CD4-positive, alpha-beta T cell treated with Interleukin-17A for 1 hour (primary cell): Measurements from ENCODE around the gene EHD4.

Experiments
- DNase-seq: peaks from one replicate; pipeline ENCODE4 v3.0.0-alpha.2; 2020

The EHD4 gene

DNA sequence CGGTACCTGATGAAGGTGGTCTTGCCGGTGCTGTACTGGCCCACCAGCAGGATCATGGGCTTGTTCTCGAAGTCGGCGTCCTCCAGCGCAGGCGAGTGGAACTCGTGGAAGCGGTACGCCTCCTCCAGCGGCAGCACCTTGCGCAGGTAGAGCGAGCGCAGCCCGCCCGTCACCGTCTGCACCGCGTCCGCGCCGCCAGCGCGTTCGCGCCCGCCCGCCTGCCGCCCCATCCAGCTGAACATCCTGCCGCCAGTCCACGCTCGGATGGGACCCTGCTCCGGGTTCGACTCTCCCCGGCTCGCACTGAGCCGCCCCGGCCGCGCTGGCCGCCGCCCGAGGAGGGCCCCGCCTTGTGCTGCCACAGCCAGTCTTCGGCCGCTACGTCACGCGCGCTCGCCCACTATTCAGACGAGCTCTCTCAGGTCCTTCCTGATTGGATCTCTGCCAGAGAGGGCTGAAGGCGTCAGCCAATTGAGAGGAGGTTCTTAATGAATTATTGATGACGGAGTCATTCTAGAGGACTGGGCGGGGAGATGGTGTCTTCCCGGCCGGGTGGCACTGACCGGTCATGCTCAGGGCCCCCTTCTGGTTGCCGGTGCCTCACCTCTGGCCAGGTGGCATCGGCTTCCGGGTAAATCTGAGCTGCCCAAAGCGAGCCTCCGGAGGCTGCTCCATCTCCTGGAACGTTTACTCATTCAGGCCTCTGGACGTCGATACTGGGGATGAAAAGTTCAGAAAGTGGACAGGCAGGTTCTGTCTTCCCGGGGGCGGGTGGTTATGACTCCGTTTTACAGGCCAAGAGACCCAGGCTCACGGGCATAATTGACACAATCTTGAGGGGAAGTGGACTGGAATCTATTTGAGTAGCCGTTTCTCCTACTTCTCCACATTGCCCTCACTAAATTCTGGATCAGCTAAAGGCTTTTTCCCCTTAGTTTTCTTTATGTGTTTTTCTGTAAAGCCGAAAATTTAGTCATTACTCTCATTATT, at the start of gene EHD4:
Gene EHD4 (minus strand): TSS at position 305 of the 990 bp plus-strand sequence. CDS start 63 bp downstream, at position 242.
- peak; percentile 97 for DNase-seq

DNA sequence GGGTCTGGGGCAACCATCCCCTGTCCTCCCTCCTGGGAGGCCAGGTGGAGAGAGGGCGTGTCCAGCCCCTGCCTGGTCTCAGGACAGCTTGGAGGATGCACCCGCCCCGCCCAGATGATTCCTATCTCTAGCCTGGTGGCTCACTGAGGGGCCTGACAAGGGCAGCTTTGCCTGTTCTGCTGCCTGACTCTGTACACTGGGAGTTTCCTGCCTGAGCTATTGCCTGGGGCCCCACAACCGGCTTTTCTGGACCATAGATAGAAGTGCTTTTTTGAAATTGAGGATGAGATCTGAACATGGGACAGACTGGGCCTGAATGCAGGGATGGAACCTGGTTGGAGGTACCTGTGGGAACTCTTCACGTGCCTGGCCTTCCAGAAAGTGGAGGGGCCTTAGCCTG, 49.2 kb upstream of the EHD4 start:
- DNase-seq, result no peak

DNA sequence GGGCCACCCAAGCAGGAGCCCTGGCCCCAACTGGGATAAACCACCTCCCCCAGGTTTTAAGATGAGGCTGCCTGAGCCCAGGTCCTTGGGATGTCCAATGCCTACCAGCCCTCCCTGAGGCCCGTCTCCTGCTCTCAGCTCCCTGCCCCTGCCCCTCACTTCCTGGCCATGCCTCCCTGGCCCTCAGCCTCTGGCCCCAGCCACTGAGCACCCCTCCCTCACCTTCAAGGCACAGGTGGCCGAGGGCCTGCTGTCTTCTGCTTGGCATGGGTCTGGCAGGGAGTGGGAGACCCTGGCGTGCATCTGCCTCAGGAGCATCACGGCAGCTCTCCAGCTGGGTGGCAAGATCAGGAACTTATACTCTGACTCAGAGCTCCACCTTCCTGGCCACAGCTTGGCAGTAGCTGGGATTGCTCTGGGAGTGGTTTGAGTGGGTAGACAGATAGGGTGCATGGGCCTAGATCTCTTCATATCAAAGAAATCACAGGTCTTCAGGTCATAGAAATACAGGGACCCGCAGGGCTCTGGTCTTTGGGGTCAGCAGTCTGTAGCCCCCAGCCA, 48.4 kb upstream of the EHD4 start, which contains the start of gene PLA2G4E:
Gene PLA2G4E (minus strand): TSS at position 330 of the 561 bp plus-strand sequence. CDS start 12 bp downstream, at position 318.
- no peak for DNase-seq

DNA sequence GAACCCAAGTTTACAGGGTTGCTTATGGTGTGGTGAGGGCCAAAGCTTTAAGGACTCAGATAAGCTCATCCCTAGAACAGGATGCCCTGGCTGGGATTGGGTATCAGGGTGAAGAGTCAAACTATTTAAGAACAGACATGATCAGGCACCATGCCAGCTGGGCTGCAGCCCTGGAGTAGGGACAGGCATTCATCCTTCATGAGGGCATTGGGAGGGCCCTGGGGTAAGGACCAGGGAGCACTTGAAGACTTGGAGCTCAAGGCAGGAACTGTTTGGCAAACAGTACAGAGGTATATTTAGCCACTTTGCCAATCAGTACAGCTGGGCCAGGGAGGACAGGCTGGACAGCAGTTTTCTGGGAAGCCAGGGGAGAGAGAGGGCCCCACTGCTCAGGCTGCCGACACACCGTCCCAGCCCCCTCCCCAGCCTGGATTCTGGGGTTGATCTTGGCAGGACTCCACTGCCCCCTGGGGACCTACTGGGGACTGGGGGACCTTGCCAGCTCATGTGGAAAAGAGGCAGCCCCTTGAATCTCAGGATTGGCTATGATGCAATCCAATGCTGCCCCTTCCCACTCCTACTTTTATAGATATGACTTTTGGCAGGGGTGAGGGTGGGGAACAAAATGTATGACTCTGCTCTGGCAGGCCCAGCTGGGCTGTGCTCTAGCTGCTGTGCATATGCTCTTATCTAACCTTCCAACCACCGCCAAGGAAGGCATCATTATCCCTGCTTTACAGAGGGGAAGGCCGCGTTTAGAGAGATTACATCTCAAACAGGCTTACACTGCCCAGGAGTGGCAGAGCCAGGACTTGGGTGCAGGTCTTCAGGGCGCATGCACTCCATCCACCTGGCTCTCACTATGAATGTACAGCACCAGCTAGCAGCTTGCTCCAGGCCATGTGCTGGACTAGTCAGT, 46.2 kb upstream of the EHD4 start:
- DNase-seq, result no peak

DNA sequence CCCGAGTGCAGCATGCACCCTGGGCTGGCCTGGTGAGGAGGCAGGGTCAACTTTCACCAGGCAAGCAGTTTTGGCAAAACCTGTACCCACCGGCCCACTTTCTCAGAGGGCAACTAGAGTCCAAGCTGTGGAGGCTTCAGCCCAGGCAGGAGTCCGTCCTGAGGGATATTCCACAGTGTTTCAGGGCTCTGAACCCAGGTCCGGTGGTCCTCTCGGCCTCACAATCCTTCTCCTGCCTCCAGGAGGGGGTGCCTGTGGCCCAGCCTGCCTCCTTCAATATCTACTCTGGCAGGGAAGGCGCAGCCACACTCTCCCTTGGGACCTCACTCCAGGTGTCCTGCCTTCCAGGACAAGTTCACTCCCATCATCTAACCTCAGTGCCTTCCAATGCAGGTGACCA, 44.6 kb upstream of the EHD4 start:
- DNase-seq, result no peak

DNA sequence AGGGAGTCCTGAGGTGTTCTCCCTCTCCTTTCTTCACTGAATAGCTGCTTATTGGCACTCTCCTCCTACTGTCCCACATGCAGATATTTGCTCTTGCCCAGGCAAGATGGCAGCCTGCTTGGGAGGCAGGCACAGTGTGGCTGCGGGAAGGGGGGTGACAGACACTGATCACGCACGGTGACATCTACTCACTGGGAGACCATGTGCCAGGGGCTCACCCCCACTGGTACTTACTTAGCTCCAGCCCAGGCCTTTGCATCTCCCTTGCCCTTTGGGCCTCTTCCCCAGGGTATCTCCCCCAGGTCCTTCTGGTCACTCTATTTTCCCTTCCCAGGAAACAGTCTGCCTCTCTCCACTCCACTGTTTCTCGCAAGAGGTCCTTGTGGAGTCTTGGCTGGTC, 42.0 kb upstream of the EHD4 start:
- no peak for DNase-seq

DNA sequence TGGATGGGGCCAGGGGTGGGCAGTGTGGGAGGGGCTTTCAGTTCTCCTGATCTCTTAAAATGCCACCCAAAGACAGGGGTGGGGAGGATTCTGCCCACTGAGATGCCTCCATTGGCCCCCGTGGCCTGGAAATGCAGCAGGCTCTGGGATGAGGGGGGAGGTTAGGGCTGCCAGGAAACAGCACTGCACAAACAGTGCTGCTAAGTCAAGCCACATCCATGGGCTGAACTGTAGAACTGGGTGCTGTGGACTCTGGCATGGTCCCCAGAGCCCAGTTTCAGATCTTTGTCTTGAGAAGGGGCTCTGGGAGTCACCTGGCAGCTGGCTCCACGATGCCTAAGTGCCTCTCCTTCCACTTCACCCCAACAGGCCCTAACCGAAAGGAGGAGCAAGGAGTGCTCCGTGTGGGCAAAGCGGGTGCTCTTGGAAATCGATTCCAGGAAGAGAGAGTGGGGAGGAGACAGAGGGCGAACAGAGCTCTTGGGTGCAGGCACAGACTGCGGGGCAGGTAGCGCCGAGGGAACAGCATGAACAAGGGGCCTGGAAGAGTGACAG, 40.6 kb upstream of the EHD4 start:
- no peak for DNase-seq

DNA sequence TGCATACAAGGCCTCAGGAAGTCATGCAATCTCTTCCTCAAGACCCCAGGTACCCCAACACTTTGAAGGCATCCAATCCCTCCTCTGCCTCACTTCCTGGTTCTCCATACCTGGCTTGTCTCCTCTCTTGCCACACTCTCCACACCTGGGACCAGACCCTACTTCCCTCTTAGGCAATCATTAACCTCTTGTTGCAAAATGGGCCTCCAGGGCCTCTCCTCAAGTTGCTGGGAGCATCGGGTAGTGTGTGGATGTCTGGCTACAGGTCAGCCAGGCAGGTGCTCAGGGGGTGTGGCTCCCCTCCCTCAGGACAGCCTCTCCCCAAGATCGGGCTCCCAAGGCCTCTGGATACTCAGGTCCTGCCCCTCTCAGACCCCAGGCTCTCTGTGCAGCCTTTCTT, 39.9 kb upstream of the EHD4 start:
- DNase-seq, result no peak

DNA sequence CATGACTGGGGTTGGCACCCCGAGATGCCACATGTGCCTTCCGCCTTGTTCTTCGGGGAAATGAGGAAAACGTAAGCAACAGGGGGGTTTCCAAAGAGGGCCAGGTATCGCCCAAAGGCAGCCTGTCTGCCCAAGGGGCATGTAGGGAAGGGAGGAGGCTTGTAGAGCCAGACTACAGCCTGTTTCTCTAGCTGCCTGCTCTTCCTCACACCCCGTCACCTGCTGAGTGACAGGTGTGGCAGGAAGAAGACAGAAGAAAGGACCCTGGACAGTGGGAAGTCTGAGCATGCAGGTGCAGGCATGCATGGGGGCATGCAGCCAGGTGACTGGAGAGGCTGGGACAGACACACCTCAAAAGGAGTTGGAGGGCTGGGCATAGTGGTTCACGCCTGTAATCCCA, 38.7 kb upstream of the EHD4 start:
- no peak for DNase-seq

DNA sequence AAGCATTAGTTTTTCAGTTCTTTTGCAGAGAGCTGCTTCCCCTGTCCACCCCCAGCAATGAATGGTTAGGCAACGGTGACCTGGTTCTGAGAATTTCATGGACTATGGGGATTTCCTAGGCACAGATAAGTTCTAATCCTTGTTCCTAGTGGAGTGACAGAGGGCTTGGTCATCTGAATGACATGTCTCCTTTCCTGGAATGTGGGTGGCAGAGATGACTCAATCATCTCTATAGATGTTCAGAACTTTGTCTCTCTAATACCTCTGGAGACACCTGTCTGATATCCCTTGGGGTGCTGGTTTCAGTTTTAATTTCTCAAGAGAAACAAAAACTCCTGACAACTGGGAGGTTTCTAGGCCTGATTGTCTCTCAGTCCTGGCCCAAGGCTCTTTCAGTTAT, 38.1 kb upstream of the EHD4 start:
- DNase-seq, result no peak

DNA sequence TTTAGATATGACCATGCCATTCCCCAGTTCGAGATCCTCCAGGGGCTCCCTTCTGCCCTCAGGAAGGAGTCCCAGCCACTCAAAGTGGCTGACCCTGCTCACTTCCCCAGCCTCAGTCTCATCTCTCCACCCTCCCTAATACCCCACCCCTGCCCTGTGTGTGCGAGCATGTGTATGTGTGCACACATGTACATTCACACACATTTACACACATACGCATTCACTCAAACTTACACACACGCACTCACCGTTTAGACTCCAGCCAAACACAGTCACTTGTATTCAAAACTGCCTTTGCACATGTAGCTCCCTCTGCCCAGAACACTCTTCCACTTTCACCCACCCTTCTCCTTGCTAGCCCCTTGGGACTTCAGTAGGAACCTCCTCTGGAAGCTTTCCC, 37.1 kb upstream of the EHD4 start:
- DNase-seq, result no peak

DNA sequence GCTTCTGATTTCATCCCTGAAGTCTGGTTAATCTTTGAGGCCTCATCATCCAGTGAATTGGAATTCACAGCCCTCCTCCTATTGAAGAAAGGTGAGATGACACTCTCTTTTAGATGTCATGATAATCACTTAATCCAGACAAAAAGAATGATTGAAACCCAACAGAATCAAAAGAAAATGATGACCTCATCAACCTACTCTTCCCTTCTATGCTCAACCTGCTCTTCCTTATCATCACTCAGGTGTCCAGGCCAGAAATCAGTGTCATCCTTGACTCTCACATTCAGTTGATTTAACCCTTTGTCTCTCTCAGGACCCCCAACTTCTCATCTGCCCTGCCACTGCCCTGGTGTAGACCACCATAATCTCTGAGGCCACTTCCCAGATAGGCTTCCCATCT, 36.7 kb upstream of the EHD4 start:
- no peak for DNase-seq

DNA sequence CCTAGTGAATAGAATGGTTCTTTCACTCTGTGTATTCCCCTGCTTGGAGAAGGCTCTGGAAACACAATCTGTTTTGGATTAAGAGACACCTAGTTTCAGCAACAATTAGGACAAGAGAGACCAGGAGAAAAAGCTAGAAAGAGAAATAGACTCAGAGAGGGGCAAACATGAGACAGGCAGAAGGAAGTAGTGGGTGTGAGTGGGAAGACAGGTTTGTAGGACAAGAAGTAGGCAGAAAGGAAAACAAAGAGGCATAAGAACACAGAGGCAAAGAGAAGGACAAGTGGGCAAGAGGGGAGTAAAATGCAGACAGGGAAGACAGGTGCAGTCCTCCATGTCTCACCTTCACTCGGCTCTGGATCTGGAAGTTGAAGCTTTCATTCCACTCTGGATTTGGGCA, 35.0 kb upstream of the EHD4 start:
- DNase-seq, result no peak

DNA sequence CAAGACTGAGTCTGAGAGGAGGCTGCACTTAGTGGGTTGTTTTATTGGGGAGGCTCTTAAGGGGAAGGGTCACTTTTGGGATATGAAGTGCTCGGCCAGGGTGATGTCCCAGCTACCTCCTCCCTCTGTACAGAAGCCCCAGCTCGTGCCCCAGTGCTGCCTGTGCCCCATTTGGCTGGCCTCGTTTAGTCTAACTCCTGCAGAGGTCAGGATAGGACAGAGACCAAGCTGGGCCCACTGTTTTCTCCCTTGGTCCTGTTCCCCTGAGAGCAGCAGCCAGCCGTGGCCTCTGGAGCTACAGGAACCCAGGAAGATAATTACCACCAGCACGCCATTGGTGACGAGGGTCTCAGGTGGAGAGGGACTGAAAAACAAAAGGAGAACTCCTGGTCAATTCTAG, 30.0 kb upstream of the EHD4 start:
- no peak for DNase-seq

DNA sequence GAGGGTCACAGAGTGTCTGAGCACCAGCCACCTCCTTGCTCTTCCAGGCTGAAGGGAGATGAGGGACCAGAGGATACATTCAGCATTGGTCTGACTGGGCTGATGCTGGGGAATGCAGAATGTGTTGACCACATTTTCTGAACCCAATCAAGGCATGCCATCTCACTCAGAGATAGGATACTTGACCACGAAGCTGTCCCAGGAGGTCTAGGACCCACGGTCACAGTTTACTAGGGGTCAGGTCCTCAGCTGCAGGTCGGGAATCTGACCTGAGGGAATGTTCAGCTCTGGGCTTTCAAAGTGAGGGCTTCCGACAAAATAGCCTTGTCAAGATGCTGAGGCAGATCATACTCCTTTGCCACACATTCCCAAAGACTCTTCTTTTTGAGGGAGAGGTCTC, 28.9 kb upstream of the EHD4 start:
- DNase-seq, result no peak

DNA sequence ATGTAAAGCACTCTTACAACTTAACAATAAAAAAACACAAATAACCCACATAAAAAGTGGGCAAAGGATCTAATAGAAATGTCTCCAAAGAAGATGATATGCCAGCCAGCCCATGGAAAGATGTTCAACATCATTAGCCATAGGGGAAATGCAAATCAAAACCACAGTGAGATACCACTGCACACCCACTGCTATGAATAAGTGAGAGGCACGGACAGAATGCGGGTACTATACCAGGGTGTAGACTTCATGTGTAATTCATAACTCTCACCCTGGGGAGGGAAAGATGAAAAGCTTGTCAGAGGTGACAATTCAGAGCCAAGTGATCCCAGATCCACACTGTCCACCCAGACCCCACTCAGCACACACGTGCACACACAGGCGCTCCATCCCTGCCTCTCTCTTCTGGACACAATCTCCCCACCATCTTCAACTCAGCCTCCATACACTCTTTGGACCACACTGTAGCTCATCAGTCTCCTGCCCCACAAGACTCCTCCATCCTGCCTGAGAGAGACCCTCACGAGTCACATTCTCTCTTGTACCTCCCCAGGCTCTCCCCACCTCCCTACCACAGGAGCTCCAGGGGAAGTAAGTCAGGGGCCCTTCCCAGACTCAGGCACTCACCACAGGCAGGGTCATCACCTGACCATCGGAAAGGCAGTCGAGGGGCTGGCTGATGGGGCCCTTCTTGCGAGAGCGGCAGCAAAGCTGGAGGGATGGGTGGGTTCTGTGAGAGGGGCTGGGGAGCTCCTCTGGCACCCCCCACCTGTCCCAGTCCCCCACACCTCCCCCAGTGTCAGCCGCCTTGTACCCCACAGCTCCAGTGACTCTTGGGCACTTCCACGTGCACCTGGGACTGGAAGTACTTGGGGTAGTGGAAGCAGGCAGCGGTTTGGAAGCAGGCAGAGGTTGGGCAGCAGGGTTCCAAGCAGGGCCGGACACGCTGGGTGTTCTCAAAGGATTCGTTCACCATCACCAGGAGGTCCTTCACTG, 27.2 kb upstream of the EHD4 start:
- DNase-seq, result no peak

DNA sequence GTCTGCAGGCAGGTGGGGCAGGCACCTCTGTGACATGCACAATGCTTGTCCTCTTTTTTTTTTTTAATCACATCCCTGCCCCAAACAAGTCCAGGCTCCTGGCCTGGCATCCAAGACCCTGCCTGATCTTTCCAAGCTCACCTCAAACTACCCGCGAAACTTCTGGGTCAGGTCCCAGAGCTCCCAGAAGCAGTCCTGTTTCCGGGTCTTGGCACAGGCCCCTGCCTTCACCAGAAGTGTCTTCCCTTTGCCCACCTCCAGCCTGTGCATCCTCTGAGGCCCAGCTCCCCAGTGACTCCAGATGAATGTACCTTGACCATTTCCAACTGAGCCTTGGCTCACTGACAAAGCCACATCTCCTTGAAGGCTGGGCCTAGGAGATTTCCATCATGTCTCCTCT, 25.5 kb upstream of the EHD4 start:
- no peak for DNase-seq

DNA sequence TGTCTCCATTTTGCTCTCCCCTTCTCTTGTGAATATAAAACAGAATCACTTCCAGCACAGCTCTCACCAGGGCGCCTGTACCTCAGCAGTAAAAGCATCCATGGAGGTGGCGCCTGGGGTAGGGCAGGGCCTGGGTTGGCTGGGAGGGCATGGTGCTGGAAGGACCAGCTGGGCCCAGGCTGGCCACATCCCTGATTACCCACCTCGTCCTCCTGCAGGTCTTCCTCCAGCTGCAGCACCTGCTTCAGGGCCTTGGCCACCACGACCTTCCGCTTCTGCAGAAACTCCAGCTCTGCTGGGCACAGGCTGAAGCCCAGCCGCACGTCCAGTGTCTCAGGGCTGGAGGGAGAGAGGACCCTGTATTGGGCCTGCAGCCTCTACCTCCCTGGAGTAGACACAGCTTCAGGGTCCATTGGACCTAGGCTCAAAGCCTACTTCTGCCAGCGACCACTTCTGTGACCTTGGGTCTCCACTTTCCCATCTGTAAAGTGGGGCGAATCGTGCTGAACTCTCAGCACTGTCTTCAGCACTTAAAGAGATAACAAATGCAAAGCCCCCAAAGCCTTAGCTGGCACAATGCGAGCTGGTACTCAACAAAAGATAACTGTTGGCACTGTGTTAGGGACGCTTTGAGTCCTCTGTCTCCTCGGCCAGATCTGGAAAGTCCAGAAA, 24.7 kb upstream of the EHD4 start:
- no peak for DNase-seq

DNA sequence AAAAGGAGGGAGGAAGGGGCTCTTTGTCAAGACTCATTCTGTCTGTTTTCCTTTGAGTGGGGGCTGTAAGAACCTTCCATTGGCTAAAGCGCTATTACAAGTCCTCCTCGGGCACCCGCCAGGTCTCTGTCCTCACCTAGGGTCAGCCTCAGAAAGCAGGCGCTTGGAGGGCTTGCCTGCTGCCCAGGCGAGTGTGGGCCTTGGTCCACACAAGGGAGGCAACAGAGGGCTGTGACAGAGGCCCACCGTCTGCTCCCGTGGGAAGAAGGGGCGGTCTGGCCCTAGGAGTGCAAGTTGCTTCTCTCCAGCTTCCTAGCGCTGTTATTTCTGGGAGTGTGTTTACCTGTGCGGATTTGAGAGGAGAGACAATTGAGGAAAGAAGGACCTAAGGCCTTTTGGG, 24.0 kb upstream of the EHD4 start:
- DNase-seq, result no peak

DNA sequence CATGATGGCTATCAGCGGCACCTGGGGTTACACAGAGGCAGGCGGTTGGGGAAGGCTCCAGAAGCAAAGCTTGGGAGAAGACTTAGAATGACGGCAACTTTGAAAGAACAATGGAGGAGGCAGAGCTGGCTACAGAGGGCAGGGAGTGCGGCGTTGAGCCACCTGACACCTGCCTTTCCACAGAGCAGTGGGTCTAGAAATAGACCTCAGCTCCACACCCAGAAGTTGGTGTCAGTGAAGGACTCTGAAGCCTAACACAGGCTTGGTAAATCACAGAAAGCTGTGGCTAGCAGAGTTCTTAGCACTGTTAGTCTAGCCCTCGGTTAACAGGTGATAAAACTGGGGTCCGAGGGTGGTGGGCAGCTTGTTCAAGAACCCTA, 23.1 kb upstream of the EHD4 start:
- no peak for DNase-seq
